HG03025 (cell line): ENCODE data around the gene PRUNE2.
"Not testable (repeated sequence)": the region's sequence is repeated elsewhere in the genome, so short reads cannot be mapped to it uniquely, and the experiment has no call there.

ENCODE experiments used
- ATAC-seq: cut with Tn5 transposase; IDR thresholded peaks from one replicate; pipeline ENCODE4 v1.9.1; 2021; ENCODE audit warnings: mild to moderate bottlenecking, moderate library complexity; ENCODE audit not compliant: unreplicated experiment, low FRiP score

PRUNE2 gene

DNA sequence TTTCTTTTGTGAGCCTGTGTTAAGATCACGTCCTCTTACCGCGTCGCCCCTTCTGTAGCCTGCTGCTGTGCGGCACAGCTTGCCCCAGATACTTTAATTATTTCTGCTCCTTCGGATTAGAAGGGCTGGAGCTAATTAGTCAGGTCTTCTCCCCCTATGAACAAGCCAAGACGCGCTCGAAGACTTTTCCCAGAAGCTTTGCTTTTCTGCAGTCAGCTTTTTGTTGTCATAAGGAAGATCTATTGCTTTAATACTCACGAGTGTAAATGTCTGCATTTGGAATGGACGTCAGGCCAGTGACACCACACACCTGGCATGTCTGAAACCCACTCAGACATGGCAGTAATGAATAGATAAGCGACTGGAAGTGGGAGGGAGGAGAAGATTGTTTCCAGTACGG lies 37.0 kb downstream of the PRUNE2 start:
- no peak for ATAC-seq

DNA sequence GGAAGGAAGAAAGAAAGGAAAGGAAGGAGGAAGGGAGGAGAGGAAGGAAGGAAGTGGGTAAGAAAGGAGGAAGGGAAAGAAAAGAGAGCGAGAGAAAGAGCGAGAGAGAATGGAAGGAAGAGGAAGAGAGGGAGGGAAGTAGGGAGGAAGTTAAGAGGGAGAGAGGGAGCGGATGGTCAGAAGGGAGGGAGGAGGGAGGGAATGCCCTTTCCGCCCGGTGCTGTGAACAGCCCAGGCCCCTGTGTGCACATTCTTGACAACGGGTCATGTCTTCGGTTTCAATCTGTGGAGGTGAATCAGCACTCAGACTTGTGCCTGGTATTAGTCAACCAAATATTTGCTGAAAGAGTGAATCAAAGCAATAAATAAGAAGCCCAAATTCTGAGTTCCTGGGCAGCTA lies 39.2 kb downstream of the PRUNE2 start:
- ATAC-seq = no peak

DNA sequence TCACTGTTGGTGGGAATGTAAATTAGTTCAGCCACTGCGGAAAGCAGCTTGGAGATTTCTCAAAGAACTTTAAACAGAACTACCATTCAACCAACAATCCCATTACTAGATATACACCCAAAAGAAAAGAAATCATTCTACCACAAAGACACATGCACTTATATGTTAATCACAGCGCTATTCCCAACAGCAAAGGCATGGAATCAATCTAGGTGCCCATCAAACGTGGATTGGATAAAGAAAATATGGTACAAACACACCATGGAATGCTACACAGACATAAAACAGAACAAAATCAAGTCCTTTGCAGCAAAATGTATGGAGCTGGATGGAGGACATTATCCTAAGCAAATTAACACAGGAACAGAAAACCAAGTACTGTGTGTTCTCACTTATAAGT lies 42.1 kb downstream of the PRUNE2 start:
- ATAC-seq = no peak

DNA sequence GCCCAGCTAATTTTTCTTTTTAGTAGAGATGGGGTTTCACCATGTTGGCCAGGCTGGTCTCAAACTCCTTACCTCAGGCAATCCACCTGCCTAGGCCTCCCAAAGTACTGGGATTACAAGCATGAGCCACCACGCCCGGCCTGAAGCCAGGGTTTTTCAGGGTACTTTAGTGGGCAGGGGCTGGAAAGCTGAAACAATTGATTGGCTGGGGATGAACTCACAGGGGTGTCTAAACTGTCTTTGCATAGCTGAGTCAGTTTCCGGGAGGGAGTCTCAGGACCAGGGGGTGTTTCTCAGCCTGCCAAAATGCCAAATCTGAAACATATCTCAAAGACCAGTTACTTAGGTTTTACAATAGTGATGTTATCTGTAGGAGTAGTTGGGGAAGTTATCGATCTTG lies 46.1 kb downstream of the PRUNE2 start:
- no peak for ATAC-seq

DNA sequence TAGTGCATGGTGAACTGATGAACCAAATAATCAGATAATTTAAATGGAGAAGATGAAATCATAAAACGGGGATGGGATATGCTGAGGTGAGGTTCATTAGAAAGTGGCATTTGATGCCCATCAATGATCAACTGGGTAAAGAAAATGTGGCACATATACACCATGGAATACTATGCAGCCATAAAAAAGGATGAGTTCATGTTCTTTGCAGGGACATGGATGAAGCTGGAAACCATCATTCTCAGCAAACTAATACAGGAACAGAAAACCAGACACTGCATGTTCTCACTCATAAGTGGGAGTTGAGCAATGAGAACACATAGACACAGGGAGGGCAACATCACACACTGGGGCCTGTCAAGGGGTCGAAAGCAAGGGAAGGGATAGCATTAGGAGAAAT lies 47.7 kb downstream of the PRUNE2 start:
- ATAC-seq = not testable (repeated sequence)

DNA sequence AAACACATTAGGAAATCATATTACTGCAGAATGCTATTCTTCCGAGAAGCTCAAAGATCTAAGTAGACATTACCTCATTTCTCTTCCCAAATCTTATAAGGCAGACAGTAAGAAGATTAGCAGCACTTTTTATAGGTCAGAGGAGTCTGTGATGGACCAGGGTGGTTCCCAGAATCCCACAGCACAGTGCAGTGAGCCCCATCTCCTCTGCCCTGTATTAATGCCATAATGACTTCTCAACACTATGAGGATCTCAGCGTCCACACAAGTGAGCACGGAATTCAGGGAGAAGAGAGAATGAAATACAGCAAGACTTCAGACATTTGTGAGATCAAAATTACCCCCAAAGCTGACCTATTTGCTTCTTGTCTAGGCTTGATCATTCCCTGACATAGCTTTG lies 49.9 kb downstream of the PRUNE2 start:
- no peak for ATAC-seq

DNA sequence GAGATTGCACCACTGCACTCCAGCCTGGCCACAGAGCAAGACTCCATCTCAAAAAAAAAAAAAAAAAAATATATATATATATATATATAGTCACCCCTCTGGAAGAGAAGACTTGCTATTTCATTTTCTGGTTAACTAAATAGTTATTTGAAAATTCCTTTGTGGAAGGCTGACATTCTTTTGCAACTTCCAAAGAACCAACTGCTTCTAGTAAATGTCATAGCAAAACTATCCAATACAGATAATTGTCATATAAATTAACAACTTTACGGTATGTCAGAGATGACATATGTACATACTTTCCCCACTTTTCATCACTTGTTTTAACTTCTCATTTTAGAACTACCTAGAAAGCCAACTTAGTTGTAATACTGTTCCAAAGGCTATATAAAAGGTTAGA lies 50.9 kb downstream of the PRUNE2 start:
- ATAC-seq = no peak

DNA sequence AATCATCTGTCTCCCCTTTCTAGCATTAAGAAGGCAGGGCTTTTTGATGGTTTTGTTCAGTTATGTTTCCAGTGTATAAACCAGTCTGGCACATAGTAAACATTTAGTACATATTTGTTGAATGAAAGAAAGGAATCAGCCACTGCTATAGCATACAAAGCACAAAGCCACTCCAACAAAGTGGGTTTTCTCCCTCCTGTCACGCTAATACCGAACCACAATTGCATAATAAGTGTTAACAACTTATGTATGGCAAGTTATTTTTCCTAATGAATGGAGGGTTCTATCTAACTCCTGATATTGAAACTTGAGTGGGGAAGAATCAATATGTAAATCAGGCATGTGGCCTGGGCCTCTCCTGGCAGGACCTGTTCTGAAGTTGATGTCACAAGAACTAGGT lies 53.9 kb downstream of the PRUNE2 start:
- ATAC-seq = no peak

DNA sequence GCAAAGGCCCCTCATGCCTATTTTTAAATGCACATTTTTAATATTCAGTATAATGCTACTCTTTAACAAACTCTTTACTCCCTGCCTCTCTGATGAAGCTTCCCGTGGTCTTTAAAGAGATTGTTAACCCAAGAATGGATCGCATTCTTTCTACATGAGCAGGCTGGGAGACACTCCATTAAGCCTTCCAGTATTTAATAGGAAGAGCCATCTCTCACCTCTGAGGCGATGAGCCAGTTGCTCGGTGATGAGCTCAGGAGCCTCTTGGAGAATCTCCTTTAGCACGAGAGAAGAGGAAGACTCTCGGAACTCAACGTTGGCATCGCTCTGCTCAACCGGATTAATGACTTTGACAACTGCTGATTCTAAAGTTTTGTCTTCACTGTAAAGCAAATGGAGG lies 59.6 kb downstream of the PRUNE2 start:
- ATAC-seq = no peak

DNA sequence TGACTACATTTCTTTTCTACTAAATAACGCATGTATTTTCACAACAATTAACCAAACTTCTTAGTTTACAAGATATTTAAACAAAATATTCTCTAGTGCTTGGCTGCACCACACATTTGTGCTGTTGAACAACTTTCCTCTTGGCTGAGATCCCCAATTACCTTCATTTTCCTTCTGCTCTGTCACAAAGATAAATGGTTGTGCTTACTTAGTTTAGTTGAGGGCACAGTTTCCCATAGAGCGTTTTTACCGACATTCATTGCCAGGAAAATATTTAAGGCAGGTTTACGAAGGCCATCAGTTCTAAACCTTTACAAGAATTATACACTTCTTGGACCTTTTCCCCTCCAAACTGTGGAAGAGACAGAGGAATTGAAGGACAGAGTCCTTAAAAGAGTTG lies 60.7 kb downstream of the PRUNE2 start:
- no peak for ATAC-seq

DNA sequence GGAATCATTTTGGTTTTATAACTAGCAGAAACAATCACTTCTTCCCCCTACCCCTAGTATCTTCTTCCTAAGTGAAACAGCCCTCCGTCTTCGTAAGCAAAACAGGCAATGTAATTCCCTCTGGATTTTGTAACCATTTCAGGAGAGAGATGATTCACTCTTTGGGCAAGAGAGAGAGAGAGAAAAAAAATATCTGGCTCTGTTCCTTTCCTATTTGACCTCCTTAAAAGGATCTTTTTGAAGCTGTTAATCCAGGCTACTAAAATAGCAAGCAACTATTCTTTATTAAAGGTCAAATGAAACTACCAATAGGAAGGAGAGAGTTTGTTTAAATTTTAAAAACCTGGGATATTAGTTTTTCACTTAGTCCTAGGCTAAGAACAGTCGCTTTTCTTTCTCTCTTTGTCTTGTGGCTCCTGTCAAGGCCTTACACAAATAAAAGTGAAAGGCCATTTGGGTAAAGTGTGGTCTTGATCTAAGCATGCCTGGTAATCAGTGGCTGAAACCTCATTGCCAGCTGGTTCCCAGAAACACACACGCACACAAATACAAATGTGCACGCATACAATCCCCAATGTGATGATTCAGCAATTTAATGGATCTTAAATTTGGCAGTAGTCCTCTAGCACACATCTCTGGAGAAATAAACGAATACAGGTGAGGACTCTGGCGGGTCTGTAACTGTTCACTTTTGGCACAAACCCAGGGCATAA lies 70.2 kb downstream of the PRUNE2 start:
- ATAC-seq = no peak

DNA sequence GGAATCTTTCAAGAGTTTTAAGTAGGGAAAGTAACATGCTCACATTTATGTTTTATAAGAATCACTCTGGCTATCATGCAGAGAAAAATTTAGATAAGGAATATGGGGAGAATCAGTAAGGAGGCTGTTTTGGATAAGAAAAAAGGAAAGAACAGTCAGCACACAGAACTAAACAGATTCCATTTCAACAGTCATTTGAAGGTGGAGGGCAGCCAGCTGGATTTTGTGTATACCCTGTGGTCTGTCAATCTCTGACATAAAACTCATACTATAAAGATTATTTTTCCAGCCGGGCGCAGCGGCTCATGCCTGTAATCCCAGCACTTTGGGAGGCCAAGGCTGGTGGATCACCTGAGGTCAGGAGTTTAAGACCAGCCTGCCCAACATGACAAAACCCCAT lies 77.5 kb downstream of the PRUNE2 start:
- no peak for ATAC-seq

DNA sequence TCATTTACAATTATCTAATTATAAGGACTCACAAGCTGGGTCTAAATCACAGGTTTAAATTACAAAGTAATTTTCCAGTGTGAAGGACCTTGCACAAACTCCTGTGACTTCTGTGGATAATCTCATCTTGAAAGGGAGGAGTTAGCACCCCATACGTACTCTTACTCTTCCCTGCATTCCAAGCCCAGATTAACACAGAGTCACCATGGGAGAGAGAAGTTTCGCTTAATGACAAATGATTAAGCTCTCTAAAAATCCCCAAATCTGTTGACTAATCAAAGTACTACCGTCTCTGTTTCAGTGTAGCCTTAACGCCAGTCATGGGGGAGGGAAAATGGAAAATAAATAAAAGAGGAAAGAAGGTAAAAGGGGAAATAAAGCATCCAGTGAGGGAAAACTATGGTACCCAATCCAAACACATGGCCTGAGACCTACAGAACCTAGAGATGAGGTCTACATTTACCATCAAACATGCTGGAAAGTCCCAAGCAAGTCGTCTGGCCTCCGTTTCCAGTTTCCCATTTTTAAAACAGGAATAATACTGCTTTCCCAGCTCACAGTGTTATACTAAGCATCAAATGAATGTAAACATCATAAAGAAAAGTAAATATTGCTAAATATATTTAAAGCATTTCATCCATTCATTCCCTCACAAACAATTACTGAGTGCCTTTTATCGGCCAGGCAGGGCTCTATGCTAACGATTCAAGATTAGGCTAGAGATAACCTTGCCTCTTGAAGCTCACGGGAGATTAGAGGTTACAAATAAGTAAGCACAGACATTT lies 78.4 kb downstream of the PRUNE2 start:
- ATAC-seq = no peak

DNA sequence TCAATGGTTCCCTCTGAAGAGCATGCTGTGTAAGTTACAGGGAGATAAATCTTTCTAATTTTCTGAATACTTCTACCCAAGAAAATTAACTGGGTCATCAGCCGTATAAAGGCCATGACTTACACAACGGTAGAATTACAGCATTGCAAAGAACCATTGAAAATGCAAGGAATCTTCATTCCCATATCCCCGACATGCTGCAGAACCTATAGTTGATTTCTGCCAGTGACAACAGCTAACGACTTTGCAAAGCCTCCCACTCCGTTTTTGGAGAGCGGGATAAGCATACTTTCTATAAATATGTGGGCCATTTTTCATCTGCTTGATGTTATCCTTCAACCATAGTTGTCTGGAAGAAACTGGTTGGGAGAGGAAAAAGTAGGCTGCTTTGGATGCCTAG lies 85.5 kb downstream of the PRUNE2 start:
- ATAC-seq = no peak

DNA sequence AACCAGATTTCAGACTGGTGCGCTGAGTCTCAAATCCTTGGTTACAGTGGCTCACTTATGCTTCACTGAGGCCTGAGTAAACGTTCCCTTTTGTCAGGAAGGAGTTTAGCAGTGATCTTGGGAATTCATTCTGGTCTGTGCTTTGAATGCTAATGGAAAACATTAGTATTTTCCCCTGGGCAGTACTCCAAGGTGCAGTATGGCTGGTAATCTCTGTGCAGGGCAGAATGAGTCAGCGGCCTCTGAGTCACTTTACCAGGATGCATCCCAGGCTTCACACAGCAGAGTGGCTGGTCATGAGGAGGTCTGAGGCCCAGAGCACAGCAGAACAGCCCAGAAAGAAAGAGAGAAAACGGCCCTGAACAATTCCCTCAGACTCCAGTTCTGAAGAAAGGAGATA lies 87.6 kb downstream of the PRUNE2 start:
- ATAC-seq = no peak

DNA sequence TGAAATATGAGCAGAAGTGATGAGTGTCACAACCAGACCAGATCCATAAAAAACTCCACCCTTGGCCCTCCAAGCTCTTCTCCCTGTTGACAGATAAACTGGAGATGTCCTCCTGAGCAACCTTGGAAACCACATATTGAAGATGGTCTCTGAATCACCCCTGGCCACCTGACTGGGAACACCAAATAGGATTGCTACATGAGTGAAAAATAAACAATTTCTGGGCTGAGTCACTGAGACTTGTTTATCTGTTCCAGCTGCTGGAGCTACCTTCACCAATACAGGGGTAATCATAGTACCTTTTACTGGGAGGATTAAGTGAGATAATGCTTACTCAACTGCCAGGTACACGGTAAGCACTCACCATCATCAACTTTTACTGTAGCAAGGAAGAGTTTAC lies 88.4 kb downstream of the PRUNE2 start:
- ATAC-seq = no peak

DNA sequence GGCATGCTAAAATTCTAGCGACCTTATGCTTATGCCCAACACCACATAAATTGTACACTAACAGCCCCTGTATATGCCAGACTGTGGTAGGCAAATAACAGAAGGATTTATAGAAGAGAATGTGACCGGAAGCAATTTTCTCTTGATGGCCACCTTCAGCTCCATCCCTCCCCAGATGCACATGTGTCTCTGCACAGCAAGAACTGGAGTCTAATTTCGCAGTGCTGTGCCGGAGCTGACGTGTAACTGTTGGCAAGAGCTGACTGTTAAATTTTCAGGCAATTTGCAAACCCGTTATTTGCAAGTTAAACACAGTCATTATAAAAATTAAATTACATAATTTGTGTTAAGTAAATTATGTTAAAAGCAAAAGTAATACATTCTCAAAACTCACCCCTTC lies 93.3 kb downstream of the PRUNE2 start:
- no peak for ATAC-seq

DNA sequence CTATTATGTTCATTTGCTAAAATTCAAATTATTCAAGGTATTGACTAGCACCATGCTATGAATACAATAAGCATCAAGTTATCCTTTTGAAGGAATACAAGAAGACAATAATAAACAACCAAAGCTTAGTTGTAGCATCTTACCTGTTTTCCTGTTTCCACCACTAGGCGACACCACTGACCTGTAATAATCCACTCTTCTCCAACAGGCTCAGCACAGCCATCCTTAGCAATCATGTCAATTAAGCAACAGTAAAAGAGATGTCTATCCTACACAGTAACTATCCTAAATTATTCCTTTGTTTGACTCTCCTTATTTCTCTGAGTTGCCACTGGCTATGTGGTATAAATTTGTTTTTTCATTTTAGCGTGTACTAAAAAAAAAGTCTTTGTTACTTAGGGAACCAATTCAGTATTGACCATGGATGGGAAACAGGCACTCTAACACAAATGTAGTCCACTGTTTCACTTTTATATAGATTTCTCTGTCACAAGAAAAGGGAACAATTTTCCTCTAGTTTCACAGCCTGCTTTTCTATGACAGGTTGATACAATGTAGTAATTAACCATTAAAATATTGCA lies 95.4 kb downstream of the PRUNE2 start:
- ATAC-seq = no peak

DNA sequence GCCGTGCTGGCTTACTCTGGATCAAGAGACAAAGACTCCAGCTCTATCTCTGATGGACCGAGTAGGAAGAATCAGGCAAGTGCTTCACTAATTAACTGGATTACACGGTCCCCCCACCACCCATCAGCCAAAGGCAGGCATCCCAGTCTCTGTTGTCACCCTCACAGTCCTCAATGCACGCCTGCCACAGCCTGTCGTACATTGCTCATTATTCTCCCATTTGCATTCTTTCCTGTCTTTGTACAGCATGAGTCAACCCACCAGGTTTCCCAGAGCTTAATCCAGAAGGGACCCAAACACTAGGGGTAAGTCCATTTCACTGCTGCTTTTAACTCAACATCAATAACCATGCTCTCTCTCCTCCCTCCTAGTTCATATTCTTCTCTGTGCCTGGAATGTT lies 97.3 kb downstream of the PRUNE2 start:
- no peak for ATAC-seq

DNA sequence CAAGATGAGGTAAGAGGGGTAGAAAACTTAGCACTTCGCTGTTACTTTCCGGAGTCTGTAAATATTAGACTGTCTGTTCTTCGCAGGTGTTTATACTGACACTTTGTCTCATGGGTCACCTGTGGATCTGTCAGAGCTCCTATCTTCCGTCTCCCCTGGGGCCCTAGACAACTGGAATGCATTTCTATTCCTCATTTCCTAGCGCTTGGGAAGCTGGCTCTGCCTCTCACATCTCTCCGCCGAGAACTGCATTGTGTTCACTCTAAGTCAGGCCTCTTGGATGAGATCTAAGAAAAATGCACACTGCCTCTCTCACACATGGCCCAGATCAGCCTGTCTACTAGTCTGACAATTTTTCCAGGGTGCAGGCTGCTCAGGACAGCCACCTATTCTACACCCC lies 102.2 kb downstream of the PRUNE2 start:
- no peak for ATAC-seq

DNA sequence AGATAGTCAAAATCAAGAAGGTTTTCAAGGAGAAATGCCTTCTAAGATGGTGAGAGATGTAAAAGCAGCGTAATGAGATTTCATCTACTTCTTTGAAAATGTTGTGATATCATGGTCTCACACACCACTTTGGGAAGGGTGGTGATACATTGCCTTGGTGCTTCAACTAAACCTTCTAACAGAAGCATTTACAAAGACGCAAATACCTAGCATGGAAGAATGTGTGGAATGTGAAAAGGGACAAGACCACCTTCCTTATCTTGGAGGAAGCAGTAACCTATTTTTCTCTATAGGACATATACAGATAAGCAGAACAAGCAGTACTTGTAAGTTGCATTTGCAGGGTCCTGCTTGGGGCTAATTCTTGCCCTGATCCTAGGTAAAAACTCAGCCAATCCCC lies 102.8 kb downstream of the PRUNE2 start:
- no peak for ATAC-seq

DNA sequence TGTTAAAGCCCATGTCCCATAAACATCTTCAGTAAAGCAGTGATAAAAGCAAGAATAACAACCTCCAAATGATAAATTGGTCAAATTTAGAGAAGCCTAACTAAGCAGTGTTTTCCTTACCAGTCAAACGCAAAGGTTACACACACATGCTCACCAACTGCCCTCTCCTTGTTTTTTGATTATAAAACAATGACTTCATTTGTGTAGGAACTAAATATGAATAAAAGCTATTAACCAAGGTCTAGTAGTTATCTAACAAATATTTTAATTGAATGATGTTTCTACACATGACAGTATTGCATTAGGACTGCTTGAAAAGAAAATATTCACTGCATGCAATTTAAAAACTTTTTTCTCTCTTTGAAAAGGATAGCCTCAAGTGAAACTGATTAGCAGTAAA lies 105.0 kb downstream of the PRUNE2 start:
- ATAC-seq = no peak
